Keratinocyte (primary cell): ENCODE measurements around the gene DIPK1B. TPM values are rescaled to one million over a fixed set of nuclear protein-coding genes. Genes with fewer than 3 reads are reported as not detected.

Source experiments
- DNase-seq: peaks from one replicate; pipeline ENCODE4 v3.0.0-alpha.2; 2011; ENCODE audit warnings: low read depth, missing footprints, low spot score
- FAIRE-seq: peaks from 2 replicates; lab custom pipeline; 2011; peaks lifted over from hg19 to GRCh38; lab: Jason Lieb, UNC
- H2AFZ ChIP-seq: 2 replicates; pipeline ENCODE4 v1.6.0; 2012; ENCODE audit warnings: low read length, control low read depth, inconsistent platforms; ENCODE audit not compliant: control insufficient read depth
- H3K27ac ChIP-seq: 2 replicates; pipeline ENCODE4 v1.5.1; 2011; ENCODE audit warnings: low read length; ENCODE audit not compliant: control insufficient read depth, insufficient read depth
- H3K27me3 ChIP-seq: 3 replicates; pipeline ENCODE4 v1.6.0; 2011; ENCODE audit warnings: low read length; ENCODE audit not compliant: control insufficient read depth, insufficient read depth; ENCODE audit errors: extremely low read depth
- H3K36me3 ChIP-seq, 2 experiments: 2 replicates in 1 of 2; 3 replicates in 1 of 2; pipeline ENCODE4 v1.5.1; 2011; ENCODE audit warnings: low read length in 2 of 2, mild to moderate bottlenecking in 1 of 2; ENCODE audit not compliant: control insufficient read depth in 2 of 2, insufficient read depth in 2 of 2; ENCODE audit errors: extremely low read depth in 1 of 2
- H3K4me1 ChIP-seq: 3 replicates; pipeline ENCODE4 v1.5.1; 2011; ENCODE audit warnings: low read length; ENCODE audit not compliant: control insufficient read depth, insufficient read depth; ENCODE audit errors: extremely low read depth
- H3K4me2 ChIP-seq: 3 replicates; pipeline ENCODE4 v1.6.0; 2011; ENCODE audit warnings: low read depth, low read length; ENCODE audit not compliant: control insufficient read depth, insufficient read depth; ENCODE audit errors: extremely low read depth
- H3K4me3 ChIP-seq, 3 experiments: fragments of 200-600 bp in 1 of 3; sonication (generic) in 1 of 3; 2 replicates in 2 of 3; 3 replicates in 1 of 3; pipeline ENCODE4 v1.5.1; 2011 to 2016; ENCODE audit warnings: low read length in 3 of 3, mild to moderate bottlenecking in 3 of 3, control low read depth in 2 of 3, inconsistent platforms in 1 of 3, low read depth in 1 of 3, mixed read lengths in 1 of 3, mixed run types in 1 of 3, moderate library complexity in 1 of 3; ENCODE audit not compliant: control insufficient read depth in 2 of 3, insufficient read depth in 2 of 3; ENCODE audit errors: extremely low read depth in 1 of 3
- H3K79me2 ChIP-seq: 2 replicates; pipeline ENCODE4 v1.6.0; 2012; ENCODE audit warnings: low read length; ENCODE audit not compliant: control insufficient read depth, insufficient read depth
- H3K9ac ChIP-seq: 3 replicates; pipeline ENCODE4 v1.6.0; 2011; ENCODE audit warnings: low read length; ENCODE audit not compliant: control insufficient read depth, insufficient read depth; ENCODE audit errors: extremely low read depth
- H3K9me1 ChIP-seq: 3 replicates; pipeline ENCODE4 v1.6.0; 2011; ENCODE audit warnings: low read length; ENCODE audit not compliant: control insufficient read depth, insufficient read depth; ENCODE audit errors: extremely low read depth
- H3K9me3 ChIP-seq: 2 replicates; pipeline ENCODE4 v1.5.1; 2012; ENCODE audit warnings: low read depth, low read length; ENCODE audit not compliant: control insufficient read depth
- H4K20me1 ChIP-seq: 3 replicates; pipeline ENCODE4 v1.6.0; 2011; ENCODE audit warnings: low read length; ENCODE audit not compliant: control insufficient read depth, insufficient read depth; ENCODE audit errors: extremely low read depth
- EZH2 ChIP-seq: IDR thresholded peaks from one replicate; pipeline ENCODE4 v1.6.1; 2012; ENCODE audit warnings: inconsistent platforms, mild to moderate bottlenecking, low read length, moderate library complexity
- dilution Hi-C: fragments of 300-500 bp; cut with MboI; formaldehyde crosslinking; loops from one replicate; pipeline ENCODE4 v1.7.0; 2020; ENCODE audit warnings: low sequenced_read_pairs; ENCODE audit not compliant: extremely low pct_ligation_motif_present
- polyA plus RNA-seq, 5 experiments: library from polyadenylated mRNA; depleted of rRNA in 3 of 5; stranded (reverse) in 3 of 5; stranded (forward) in 1 of 5; unstranded in 1 of 5; fragments of >200 nt; gene quantifications; 1 replicate in 1 of 5; 2 replicates in 3 of 5; 3 replicates in 1 of 5; pipeline versions ENCODE4 v1.2.1 to v1.2.3, GENCODE V29; 2011 to 2012; ENCODE audit warnings: missing spikeins in 2 of 5, low read depth in 1 of 5, low replicate concordance in 1 of 5
- TF ChIP-seq, protein P1 (sequence below), 3 experiments: IDR thresholded peaks in 1 of 3; conservative IDR thresholded peaks in 1 of 3; optimal IDR thresholded peaks in 1 of 3; 2 replicates in 2 of 3; 3 replicates in 1 of 3; pipeline versions ENCODE3 to v1.5.1; 2011; ENCODE audit warnings: low read length in 3 of 3, mild to moderate bottlenecking in 3 of 3, moderate library complexity in 2 of 3, control low read depth in 1 of 3, inconsistent platforms in 1 of 3; ENCODE audit not compliant: insufficient read depth in 2 of 3; ENCODE audit errors: extremely low read depth in 1 of 3

DIPK1B gene
- polyA plus RNA-seq, 1 donor (not counting 4 experiments of a cell fraction or from before 2014, with no cell fraction given) = not detected

DNA sequence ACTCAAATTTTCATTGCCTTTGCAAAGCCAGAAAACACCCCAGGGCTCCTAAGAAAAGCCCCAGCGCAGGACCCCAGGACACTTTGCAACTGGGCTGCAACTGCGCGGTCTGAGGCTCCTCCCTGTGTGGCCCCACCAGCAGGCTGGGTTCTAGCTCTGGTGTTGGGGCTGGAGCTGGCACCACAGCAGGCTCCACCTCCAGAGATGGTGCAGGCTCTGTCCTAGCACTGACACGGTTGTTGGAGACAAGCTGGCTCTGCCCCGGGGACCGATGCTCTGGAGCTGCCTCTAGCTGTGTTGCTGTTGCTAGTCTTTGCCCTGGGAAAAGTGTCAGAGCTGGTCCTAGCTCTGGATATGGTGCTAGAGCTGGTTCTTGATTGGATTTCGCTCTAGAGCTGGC, 16.8 kb downstream of the DIPK1B start:
- peaks cover 19% of the 10 kb centered on the region in 2 experiments for H3K36me3 ChIP-seq
- no peak for TF ChIP-seq EZH2
- TF ChIP-seq, protein P1, sequence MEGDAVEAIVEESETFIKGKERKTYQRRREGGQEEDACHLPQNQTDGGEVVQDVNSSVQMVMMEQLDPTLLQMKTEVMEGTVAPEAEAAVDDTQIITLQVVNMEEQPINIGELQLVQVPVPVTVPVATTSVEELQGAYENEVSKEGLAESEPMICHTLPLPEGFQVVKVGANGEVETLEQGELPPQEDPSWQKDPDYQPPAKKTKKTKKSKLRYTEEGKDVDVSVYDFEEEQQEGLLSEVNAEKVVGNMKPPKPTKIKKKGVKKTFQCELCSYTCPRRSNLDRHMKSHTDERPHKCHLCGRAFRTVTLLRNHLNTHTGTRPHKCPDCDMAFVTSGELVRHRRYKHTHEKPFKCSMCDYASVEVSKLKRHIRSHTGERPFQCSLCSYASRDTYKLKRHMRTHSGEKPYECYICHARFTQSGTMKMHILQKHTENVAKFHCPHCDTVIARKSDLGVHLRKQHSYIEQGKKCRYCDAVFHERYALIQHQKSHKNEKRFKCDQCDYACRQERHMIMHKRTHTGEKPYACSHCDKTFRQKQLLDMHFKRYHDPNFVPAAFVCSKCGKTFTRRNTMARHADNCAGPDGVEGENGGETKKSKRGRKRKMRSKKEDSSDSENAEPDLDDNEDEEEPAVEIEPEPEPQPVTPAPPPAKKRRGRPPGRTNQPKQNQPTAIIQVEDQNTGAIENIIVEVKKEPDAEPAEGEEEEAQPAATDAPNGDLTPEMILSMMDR (optimal IDR thresholded peaks at IDR 0.05 in 1 of 3, IDR thresholded peaks at IDR 0.05 in 1 of 3, conservative IDR thresholded peaks at IDR 0.05 in 1 of 3; ENCODE audit: extremely low read depth in 1 of 3, insufficient read depth in 2 of 3, low read length in 3 of 3) = no peak
- no peak for DNase-seq
- peaks cover 25% of the 10 kb centered on the region for H3K4me1 ChIP-seq
- FAIRE-seq = no peak
- peak overlapping the region; percentile 90 for H3K9ac ChIP-seq
- H3K4me2 ChIP-seq = peak overlapping the region; percentile 93
- H4K20me1 ChIP-seq = peaks cover 28% of the 10 kb centered on the region
- H3K79me2 ChIP-seq = peaks cover 43% of the 10 kb centered on the region
- H3K9me3 ChIP-seq = no peaks in the 10 kb centered on the region
- H3K4me3 ChIP-seq = peak overlapping the region; percentile 65 to 97 (median 81)
- no peaks in the 10 kb centered on the region for H3K9me1 ChIP-seq
- H3K27me3 ChIP-seq = no peaks in the 10 kb centered on the region
- H3K27ac ChIP-seq = peak overlapping the region; percentile 56
- dilution Hi-C loops = no loop called here
- no peak overlapping the region for H2AFZ ChIP-seq

GRCh38 chr9:136729926-136730325, 17.6 kb downstream of the DIPK1B start:
- H3K9me3 ChIP-seq = no peaks in the 10 kb centered on the region
- dilution Hi-C loops = no loop called here
- peaks cover 13 to 17% of the 10 kb centered on the region in 2 experiments for H3K36me3 ChIP-seq
- no peak overlapping the region for H3K4me3 ChIP-seq
- no peak overlapping the region for H3K9ac ChIP-seq
- no peaks in the 10 kb centered on the region for H3K27me3 ChIP-seq
- TF ChIP-seq, protein P1 (optimal IDR thresholded peaks at IDR 0.05 in 1 of 3, IDR thresholded peaks at IDR 0.05 in 1 of 3, conservative IDR thresholded peaks at IDR 0.05 in 1 of 3; ENCODE audit: extremely low read depth in 1 of 3, insufficient read depth in 2 of 3, low read length in 3 of 3) = no peak
- TF ChIP-seq EZH2 = no peak
- peaks cover 25% of the 10 kb centered on the region for H3K4me1 ChIP-seq
- H4K20me1 ChIP-seq = peaks cover 20% of the 10 kb centered on the region
- no peak overlapping the region for H3K27ac ChIP-seq
- H3K4me2 ChIP-seq = no peak overlapping the region
- H2AFZ ChIP-seq = no peak overlapping the region
- FAIRE-seq = no peak
- no peaks in the 10 kb centered on the region for H3K9me1 ChIP-seq
- no peak for DNase-seq
- H3K79me2 ChIP-seq = peaks cover 38% of the 10 kb centered on the region
